GM12878 (cell line): ENCODE data around the gene THYN1. TPM values are rescaled to one million over a fixed set of nuclear protein-coding genes. Genes with fewer than 3 reads are reported as not detected.
A peak's percentile ranks its signal among the peaks of the same experiment; 100 is the strongest.

Source experiments
- CREB1 ChIP-seq: IDR thresholded peaks from 2 replicates; pipeline ENCODE4 v1.6.1; 2012; ENCODE audit warnings: low read depth, mild to moderate bottlenecking, inconsistent platforms
- EED ChIP-seq: sonication (generic); IDR thresholded peaks from 2 replicates; pipeline ENCODE4 v1.6.1; 2016; ENCODE audit warnings: antibody characterized with exemption, low read depth
- FOXK2 ChIP-seq: fragments of 450-650 bp; IDR thresholded peaks from 2 replicates; pipeline ENCODE4 v1.6.1; 2017; ENCODE audit warnings: mild to moderate bottlenecking, moderate library complexity
- IKZF1 ChIP-seq: fragments of 450-650 bp; conservative IDR thresholded peaks from 2 replicates; pipeline ENCODE4 v1.6.1; 2017; ENCODE audit warnings: antibody characterized with exemption, mild to moderate bottlenecking
- MYC ChIP-seq: IDR thresholded peaks from 2 replicates; pipeline ENCODE4 v1.6.1; 2011; ENCODE audit warnings: mild to moderate bottlenecking, low read length, moderate library complexity, inconsistent platforms; ENCODE audit not compliant: insufficient read depth, insufficient replicate concordance, insufficient read length, severe bottlenecking
- NFYA ChIP-seq: IDR thresholded peaks from 2 replicates; pipeline ENCODE4 v1.6.1; 2011; ENCODE audit warnings: low read depth, mild to moderate bottlenecking, low read length, improper control_type of control experiment, borderline replicate concordance
- NRF1 ChIP-seq: conservative IDR thresholded peaks from 2 replicates; pipeline ENCODE4 v1.6.1; 2011; ENCODE audit warnings: mild to moderate bottlenecking, low read depth, low read length, improper control_type of control experiment
- SIX5 ChIP-seq: IDR thresholded peaks from 2 replicates; pipeline ENCODE4 v1.6.1; 2011; ENCODE audit warnings: mild to moderate bottlenecking, low read depth, low read length, moderate library complexity; ENCODE audit not compliant: severe bottlenecking
- STAT1 ChIP-seq: fragments of 450-650 bp; conservative IDR thresholded peaks from 2 replicates; pipeline ENCODE4 v1.6.1; 2014; ENCODE audit warnings: antibody characterized with exemption, mild to moderate bottlenecking
- SUZ12 ChIP-seq: fragments of 200-600 bp; sonication (generic); IDR thresholded peaks from one replicate; pipeline ENCODE4 v1.6.1; 2018; ENCODE audit warnings: antibody characterized with exemption, mild to moderate bottlenecking; ENCODE audit not compliant: unreplicated experiment
- TBL1XR1 ChIP-seq: IDR thresholded peaks from 2 replicates; pipeline ENCODE4 v1.6.1; 2012; ENCODE audit warnings: low read depth, low read length, improper control_type of control experiment
- polyA plus RNA-seq, 11 experiments: library from polyadenylated mRNA; depleted of rRNA in 4 of 11; unstranded in 6 of 11; stranded (reverse) in 5 of 11; fragments of >200 nt; fragmentation: Nextera tagmentation in 4 of 11; fragmentation: Illumina TruSeq in 1 of 11; extraction: Ambion mirVana in 4 of 11; extraction: Trizol in 1 of 11; gene quantifications; 1 replicate in 1 of 11; 2 replicates in 10 of 11; pipeline versions ENCODE4 v1.2.1 to v1.2.3, GENCODE V29; 2011 to 2016; ENCODE audit warnings: inconsistent platforms in 2 of 11, missing spikeins in 2 of 11, low read depth in 1 of 11
- total RNA-seq, 4 experiments: library from RNA; depleted of rRNA in 3 of 4; stranded (reverse); fragments of >200 nt in 3 of 4; fragmentation: Illumina TruSeq in 1 of 4; extraction: Trizol in 1 of 4; gene quantifications; 2 replicates each; pipeline versions ENCODE4 v1.2.1 to v1.2.3, GENCODE V29; 2013 to 2021
- TF ChIP-seq, protein P1 (sequence below): fragments of 450-650 bp; IDR thresholded peaks from 2 replicates; pipeline ENCODE4 v1.6.1; 2017; ENCODE audit warnings: mild to moderate bottlenecking, moderate library complexity
- TF ChIP-seq, protein P2 (sequence below): fragments of 450-650 bp; IDR thresholded peaks from 2 replicates; pipeline ENCODE4 v1.6.1; 2017; ENCODE audit warnings: low read depth, mild to moderate bottlenecking, moderate library complexity
- TF ChIP-seq, protein P3 (sequence below): IDR thresholded peaks from 2 replicates; pipeline ENCODE4 v1.6.1; 2011; ENCODE audit warnings: borderline replicate concordance, low read depth, mild to moderate bottlenecking, moderate library complexity, mixed read lengths, low read length; ENCODE audit not compliant: insufficient read depth; ENCODE audit errors: extremely low read length
- TF ChIP-seq, protein P4 (sequence below): fragments of 450-650 bp; IDR thresholded peaks from 2 replicates; pipeline ENCODE4 v1.6.1; 2017; ENCODE audit warnings: borderline replicate concordance
- TF ChIP-seq, protein P5 (sequence below): fragments of 450-650 bp; IDR thresholded peaks from 2 replicates; pipeline ENCODE4 v1.6.1; 2017; ENCODE audit warnings: antibody characterized with exemption, mild to moderate bottlenecking, moderate library complexity

Gene THYN1
- total and polyA plus RNA-seq, 10 of the 15 experiments (the other 5 are each of a cell fraction or from before 2014, with no cell fraction given), result 45.7 to 221 (median 96.3) TPM

DNA sequence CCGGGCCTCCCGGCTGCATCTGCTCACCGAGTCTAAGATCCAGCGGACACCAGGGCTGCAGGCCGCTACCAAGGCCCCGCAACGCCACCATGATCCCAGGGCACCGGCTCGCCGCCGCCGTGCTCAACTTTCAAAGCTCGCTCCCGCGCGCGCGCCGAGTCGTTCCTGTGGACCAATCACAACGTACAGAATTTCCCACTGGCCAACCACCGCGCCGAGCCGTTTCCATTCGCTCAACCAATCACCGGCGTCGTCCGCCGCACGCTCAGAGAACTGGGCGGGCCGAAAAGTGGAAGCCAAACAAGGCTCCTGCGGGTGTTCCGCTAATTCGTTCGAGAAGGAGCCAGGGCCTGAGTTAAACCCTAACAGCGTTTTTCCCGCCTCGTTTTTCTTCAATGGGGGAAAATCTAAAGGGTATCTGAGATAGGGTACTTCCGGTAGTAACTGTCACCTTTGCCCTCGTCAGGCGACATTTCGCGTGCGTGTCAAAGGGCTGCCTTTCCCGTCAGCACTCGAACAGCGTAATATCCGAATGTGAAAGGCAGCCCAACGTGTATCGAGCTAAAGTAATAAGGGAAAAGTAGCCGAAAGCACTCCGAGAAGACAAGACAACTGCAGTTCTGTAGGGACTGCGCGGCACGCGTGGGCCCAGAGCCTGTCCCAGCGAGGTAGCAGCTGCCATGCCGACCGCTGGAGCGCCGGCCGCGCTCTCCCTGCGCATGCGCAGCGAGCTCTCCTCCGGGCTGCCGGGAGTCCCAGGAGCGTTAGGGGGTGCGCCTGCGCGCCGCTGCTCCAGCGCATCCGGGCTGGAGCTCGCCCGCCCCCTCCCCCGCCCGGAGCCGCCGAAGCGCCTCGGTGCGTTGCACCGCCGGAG is 29.1 kb downstream of the THYN1 start, which contains the start of the genes NCAPD3 and VPS26B (continued):
- TF ChIP-seq, protein P1, sequence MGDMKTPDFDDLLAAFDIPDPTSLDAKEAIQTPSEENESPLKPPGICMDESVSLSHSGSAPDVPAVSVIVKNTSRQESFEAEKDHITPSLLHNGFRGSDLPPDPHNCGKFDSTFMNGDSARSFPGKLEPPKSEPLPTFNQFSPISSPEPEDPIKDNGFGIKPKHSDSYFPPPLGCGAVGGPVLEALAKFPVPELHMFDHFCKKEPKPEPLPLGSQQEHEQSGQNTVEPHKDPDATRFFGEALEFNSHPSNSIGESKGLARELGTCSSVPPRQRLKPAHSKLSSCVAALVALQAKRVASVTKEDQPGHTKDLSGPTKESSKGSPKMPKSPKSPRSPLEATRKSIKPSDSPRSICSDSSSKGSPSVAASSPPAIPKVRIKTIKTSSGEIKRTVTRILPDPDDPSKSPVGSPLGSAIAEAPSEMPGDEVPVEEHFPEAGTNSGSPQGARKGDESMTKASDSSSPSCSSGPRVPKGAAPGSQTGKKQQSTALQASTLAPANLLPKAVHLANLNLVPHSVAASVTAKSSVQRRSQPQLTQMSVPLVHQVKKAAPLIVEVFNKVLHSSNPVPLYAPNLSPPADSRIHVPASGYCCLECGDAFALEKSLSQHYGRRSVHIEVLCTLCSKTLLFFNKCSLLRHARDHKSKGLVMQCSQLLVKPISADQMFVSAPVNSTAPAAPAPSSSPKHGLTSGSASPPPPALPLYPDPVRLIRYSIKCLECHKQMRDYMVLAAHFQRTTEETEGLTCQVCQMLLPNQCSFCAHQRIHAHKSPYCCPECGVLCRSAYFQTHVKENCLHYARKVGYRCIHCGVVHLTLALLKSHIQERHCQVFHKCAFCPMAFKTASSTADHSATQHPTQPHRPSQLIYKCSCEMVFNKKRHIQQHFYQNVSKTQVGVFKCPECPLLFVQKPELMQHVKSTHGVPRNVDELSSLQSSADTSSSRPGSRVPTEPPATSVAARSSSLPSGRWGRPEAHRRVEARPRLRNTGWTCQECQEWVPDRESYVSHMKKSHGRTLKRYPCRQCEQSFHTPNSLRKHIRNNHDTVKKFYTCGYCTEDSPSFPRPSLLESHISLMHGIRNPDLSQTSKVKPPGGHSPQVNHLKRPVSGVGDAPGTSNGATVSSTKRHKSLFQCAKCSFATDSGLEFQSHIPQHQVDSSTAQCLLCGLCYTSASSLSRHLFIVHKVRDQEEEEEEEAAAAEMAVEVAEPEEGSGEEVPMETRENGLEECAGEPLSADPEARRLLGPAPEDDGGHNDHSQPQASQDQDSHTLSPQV, result no peak
- TF ChIP-seq NRF1 (peak; percentile 99), SIX5 (no peak), CREB1 (no peak; the same call in 1 of the 2 replicates), MYC (peak; percentile 83), EED (no peak), IKZF1 (peak; percentile 100), FOXK2 (no peak), TBL1XR1 (peak; percentile 7; the same call in 1 of the 2 replicates), NFYA (no peak; the same call in 1 of the 2 replicates), STAT1 (peak; percentile 28; the same call in 1 of the 2 replicates), SUZ12 (no peak)
- TF ChIP-seq, protein P2, sequence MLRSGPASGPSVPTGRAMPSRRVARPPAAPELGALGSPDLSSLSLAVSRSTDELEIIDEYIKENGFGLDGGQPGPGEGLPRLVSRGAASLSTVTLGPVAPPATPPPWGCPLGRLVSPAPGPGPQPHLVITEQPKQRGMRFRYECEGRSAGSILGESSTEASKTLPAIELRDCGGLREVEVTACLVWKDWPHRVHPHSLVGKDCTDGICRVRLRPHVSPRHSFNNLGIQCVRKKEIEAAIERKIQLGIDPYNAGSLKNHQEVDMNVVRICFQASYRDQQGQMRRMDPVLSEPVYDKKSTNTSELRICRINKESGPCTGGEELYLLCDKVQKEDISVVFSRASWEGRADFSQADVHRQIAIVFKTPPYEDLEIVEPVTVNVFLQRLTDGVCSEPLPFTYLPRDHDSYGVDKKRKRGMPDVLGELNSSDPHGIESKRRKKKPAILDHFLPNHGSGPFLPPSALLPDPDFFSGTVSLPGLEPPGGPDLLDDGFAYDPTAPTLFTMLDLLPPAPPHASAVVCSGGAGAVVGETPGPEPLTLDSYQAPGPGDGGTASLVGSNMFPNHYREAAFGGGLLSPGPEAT, result peak; percentile 75
- TF ChIP-seq, protein P3, sequence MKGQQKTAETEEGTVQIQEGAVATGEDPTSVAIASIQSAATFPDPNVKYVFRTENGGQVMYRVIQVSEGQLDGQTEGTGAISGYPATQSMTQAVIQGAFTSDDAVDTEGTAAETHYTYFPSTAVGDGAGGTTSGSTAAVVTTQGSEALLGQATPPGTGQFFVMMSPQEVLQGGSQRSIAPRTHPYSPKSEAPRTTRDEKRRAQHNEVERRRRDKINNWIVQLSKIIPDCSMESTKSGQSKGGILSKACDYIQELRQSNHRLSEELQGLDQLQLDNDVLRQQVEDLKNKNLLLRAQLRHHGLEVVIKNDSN, result no peak
- TF ChIP-seq, protein P4, sequence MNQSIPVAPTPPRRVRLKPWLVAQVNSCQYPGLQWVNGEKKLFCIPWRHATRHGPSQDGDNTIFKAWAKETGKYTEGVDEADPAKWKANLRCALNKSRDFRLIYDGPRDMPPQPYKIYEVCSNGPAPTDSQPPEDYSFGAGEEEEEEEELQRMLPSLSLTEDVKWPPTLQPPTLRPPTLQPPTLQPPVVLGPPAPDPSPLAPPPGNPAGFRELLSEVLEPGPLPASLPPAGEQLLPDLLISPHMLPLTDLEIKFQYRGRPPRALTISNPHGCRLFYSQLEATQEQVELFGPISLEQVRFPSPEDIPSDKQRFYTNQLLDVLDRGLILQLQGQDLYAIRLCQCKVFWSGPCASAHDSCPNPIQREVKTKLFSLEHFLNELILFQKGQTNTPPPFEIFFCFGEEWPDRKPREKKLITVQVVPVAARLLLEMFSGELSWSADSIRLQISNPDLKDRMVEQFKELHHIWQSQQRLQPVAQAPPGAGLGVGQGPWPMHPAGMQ, result no peak
- TF ChIP-seq, protein P5, sequence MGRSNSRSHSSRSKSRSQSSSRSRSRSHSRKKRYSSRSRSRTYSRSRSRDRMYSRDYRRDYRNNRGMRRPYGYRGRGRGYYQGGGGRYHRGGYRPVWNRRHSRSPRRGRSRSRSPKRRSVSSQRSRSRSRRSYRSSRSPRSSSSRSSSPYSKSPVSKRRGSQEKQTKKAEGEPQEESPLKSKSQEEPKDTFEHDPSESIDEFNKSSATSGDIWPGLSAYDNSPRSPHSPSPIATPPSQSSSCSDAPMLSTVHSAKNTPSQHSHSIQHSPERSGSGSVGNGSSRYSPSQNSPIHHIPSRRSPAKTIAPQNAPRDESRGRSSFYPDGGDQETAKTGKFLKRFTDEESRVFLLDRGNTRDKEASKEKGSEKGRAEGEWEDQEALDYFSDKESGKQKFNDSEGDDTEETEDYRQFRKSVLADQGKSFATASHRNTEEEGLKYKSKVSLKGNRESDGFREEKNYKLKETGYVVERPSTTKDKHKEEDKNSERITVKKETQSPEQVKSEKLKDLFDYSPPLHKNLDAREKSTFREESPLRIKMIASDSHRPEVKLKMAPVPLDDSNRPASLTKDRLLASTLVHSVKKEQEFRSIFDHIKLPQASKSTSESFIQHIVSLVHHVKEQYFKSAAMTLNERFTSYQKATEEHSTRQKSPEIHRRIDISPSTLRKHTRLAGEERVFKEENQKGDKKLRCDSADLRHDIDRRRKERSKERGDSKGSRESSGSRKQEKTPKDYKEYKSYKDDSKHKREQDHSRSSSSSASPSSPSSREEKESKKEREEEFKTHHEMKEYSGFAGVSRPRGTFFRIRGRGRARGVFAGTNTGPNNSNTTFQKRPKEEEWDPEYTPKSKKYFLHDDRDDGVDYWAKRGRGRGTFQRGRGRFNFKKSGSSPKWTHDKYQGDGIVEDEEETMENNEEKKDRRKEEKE, result no peak
